Activated CD4-positive, alpha-beta T cell treated with anti-CD3 and anti-CD28 coated beads, Interleukin-2, amount 10 ng/mL, durations not matched to agents 7 days and 5 days (primary cell): ENCODE results near the gene HAPLN2. TPM values are rescaled to one million over a fixed set of nuclear protein-coding genes. Genes with fewer than 3 reads are reported as not detected.

Experiments
- CTCF ChIA-PET: fragments of 350-600 bp; sonication (Branson Sonifier 250); formaldehyde crosslinking; loops from one replicate; lab custom pipeline; 2021; ENCODE audit warnings: antibody characterized with exemption; lab: Charles Lee
- POLR2A ChIA-PET: fragments of 350-600 bp; sonication (Branson Sonifier 250); formaldehyde crosslinking; loops from one replicate; lab custom pipeline; 2021; ENCODE audit warnings: antibody characterized with exemption; lab: Charles Lee
- DNase-seq: peaks from one replicate; pipeline ENCODE4 v3.0.0-alpha.2; 2020
- H3K27ac Mint-ChIP-seq: one replicate; pipeline ENCODE4 v1.8.0; 2021; ENCODE audit warnings: mild to moderate bottlenecking, moderate library complexity, mixed read lengths
- H3K27me3 Mint-ChIP-seq: one replicate; pipeline ENCODE4 v1.8.0; 2021; ENCODE audit warnings: mixed read lengths
- H3K36me3 Mint-ChIP-seq: one replicate; pipeline ENCODE4 v1.8.0; 2021; ENCODE audit warnings: low read depth, mixed read lengths
- H3K4me1 Mint-ChIP-seq: one replicate; pipeline ENCODE4 v1.8.0; 2021; ENCODE audit warnings: mixed read lengths
- H3K4me3 Mint-ChIP-seq: one replicate; pipeline ENCODE4 v1.8.0; 2021; ENCODE audit warnings: mild to moderate bottlenecking, moderate library complexity, mixed read lengths
- H3K9me3 Mint-ChIP-seq: one replicate; pipeline ENCODE4 v1.8.0; 2021; ENCODE audit warnings: mixed read lengths
- total RNA-seq, 2 experiments: library from RNA; stranded (reverse); gene quantifications; one replicate each; pipeline ENCODE4 v1.2.3, GENCODE V29; 2021

HAPLN2 gene
- total RNA-seq, 2 experiments from 2014 or later: 0.62 TPM; not detected in 1

DNA sequence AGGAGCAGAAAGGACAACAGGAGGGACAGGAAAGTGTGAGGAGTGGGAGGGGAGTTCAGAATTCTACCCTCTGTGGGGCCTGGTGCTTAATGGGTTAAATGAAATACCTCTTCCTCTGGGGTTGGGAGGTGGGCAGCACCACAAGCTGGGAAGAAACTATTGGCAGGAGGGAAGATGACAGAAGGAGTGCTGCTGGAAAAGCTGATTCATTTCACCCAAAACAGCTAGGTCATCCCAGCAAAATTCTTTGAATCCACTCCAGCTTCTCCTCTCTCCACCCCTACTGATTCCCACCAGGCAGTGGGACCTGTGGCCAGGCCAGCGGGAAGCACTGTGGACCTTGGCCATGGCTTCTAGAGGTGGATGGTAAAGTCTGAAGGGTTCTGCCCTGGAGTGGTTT lies 35.5 kb downstream of the HAPLN2 start:
- no peak overlapping the region for H3K27ac Mint-ChIP-seq
- POLR2A ChIA-PET: no interaction called here

DNA sequence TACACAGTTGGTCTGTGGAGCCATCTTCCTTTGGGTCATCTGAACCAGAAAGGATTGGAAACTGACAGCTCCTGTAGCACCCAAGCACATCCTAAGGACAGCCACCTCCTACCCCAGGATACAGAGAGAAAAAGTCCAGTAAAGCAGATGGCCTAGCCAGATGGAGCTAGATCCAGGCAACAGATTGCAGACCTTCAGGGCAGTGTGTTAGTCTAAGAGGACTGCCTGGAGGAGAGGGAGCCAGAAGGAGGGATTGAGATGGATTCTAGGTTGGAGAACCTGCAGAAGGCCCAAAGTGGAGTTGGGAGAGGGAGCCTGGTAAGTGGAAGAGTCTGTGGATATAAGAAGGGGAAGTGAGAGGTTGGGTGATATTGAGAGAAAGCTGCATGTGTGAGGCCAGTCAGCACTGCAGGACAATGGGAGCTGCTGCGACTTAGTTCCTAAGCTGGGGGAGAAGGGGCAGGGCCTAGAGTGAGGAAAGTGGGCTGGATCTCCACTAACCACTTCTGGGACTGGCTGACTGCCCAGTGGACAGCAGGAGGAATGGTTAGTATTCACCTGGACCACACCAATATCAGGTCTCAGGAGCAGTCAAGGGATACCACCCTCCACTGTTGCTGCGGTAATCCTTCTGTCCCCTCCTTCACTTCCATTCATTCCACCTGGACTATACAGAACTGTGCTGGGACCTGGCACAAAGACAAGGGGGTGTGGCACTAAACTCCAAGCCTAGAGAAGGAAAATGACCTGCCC lies 36.1 kb downstream of the HAPLN2 start:
- Mint-ChIP-seq H3K27me3 (peaks cover 58% of the 10 kb centered on the region), H3K9me3 (no peaks in the 10 kb centered on the region), H3K36me3 (no peaks in the 10 kb centered on the region), H3K4me1 (peaks cover 32% of the 10 kb centered on the region), H3K4me3 (no peak overlapping the region), H3K27ac (no peak overlapping the region)
- DNase-seq: no peak
- CTCF ChIA-PET: interaction anchor here (1.0 to 4.7 kb wide), 7 partner anchors 11 to 209 kb away, joined by 3 to 30 read pairs (median 5); no protein-coding TSS in a partner anchor
- POLR2A ChIA-PET: no interaction called here

More for the DNA sequence above, 35.5 kb downstream of the HAPLN2 start:
- CTCF ChIA-PET: interaction anchor here (1.0 to 4.7 kb wide), 5 partner anchors 10 to 209 kb away, joined by 3 to 30 read pairs (median 4); no protein-coding TSS in a partner anchor
- Mint-ChIP-seq H3K27me3 (peaks cover 63% of the 10 kb centered on the region), H3K36me3 (no peaks in the 10 kb centered on the region), H3K9me3 (no peaks in the 10 kb centered on the region), H3K4me3 (no peak overlapping the region), H3K4me1 (peaks cover 26% of the 10 kb centered on the region)
- no peak for DNase-seq

DNA sequence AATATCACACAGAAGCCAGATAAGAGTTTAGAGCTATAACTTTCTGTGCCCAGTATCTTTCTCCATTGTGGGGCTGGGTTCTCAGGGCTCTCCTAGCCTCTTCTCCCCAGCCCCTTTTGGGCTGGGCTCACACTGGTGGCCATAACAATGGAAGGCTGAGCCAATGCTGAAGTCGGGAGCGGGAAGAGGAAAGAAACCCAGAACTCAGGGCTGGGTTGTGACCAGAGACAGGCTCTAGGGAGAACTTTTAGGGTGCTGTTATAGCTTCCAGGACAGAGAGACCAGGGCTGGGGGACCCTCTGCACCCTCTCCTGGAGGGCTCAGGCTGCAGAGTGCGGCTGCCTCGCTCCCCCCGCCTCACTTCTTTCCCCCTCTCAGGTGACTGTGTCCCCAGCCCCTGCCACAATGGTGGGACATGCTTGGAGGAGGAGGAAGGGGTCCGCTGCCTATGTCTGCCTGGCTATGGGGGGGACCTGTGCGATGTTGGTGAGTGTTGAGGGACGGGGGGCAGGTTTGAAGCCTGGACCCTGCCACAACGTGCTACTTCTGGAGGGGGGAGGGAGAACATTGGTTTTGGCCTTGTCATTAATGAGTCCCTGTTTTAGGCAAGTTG lies 36.8 kb downstream of the HAPLN2 start:
- Mint-ChIP-seq H3K9me3 (no peaks in the 10 kb centered on the region), H3K4me1 (peaks cover 39% of the 10 kb centered on the region), H3K4me3 (no peak overlapping the region), H3K27me3 (peaks cover 53% of the 10 kb centered on the region), H3K36me3 (no peaks in the 10 kb centered on the region), H3K27ac (no peak overlapping the region)
- no peak for DNase-seq
- POLR2A ChIA-PET: no interaction called here
- CTCF ChIA-PET: interaction anchor here (1.0 to 4.7 kb wide), 5 partner anchors 13 to 34 kb away, joined by 3 to 30 read pairs (median 6); partner anchors contain the start of gene BCAN

DNA sequence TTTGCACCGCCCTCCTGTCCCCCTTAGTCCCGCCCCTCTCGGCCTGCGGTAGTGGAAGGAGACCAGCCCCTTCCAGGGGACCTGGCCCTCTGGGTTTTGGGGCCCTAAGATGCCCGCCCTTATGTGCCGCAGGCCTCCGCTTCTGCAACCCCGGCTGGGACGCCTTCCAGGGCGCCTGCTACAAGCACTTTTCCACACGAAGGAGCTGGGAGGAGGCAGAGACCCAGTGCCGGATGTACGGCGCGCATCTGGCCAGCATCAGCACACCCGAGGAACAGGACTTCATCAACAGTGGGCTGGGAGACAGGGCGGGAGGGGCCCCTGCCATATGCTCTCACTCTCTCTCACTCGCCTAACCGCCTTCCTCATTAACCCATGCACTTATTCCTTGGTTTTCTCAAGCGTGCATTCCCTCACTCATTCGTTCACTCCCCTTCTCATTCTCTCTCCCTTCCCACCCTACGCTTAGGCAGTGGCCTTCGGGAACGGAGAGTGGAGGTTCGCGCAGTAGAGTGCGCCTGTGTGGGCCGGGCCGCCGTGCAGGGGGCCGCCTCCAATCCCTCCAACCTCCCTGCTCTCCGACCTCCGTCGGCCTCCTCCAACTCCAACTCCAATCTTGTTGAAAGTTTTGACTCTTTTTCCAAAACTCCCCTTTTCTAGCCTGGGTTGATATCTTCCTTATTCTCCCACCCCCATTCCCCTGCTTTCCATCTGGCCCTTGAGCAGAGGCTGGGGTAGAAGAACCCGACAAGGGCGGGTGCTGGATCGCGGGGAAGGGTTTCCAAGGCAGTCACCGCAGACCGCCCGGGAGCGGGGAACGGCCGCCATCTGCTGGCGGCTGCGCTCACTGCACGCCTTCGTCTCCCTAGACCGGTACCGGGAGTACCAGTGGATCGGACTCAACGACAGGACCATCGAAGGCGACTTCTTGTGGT lies 37.9 kb downstream of the HAPLN2 start:
- Mint-ChIP-seq H3K9me3 (no peaks in the 10 kb centered on the region), H3K4me3 (no peak overlapping the region), H3K4me1 (peaks cover 49% of the 10 kb centered on the region), H3K36me3 (no peaks in the 10 kb centered on the region), H3K27ac (no peak overlapping the region), H3K27me3 (peaks cover 49% of the 10 kb centered on the region)
- ChIA-PET CTCF (interaction anchor here (0.9 to 6.6 kb wide), 14 partner anchors 8 to 224 kb away, joined by 3 to 54 read pairs (median 4); partner anchors contain the start of genes BCAN, ISG20L2 and METTL25B), POLR2A (no interaction called here)
- DNase-seq: peak; percentile 69

DNA sequence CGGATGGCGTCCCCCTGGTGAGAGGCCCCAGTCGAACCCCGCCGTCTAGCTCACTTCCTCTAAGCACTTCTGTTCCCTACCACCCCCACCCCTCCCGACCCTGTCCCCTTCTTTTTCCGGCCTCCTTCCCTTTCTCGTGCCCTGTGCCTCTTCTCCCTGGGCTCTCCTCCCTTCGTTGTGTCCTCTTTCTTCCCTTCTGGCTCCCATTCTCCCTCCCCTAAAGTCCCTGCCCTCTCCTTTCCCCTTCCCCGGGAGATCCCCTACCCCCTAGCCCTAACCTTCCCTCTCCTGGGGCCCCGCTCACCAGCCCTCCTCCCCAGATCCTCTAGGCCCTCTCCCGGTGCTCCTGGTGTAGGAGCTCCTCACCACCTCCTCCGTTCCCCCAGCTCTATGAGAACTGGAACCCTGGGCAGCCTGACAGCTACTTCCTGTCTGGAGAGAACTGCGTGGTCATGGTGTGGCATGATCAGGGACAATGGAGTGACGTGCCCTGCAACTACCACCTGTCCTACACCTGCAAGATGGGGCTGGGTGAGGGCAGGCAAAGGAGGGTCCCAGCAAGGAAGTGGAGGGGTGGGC lies 38.6 kb downstream of the HAPLN2 start:
- CTCF ChIA-PET: interaction anchor here (0.9 to 6.6 kb wide), 12 partner anchors 9 to 224 kb away, joined by 3 to 54 read pairs (median 4); partner anchors contain the start of genes BCAN, ISG20L2 and METTL25B
- H3K27ac Mint-ChIP-seq: no peak overlapping the region
- no peak for DNase-seq
- no peaks in the 10 kb centered on the region for H3K36me3 Mint-ChIP-seq
- peaks cover 55% of the 10 kb centered on the region for H3K4me1 Mint-ChIP-seq
- H3K9me3 Mint-ChIP-seq: no peaks in the 10 kb centered on the region
- H3K27me3 Mint-ChIP-seq: peaks cover 47% of the 10 kb centered on the region
- H3K4me3 Mint-ChIP-seq: no peak overlapping the region
- POLR2A ChIA-PET: no interaction called here

DNA sequence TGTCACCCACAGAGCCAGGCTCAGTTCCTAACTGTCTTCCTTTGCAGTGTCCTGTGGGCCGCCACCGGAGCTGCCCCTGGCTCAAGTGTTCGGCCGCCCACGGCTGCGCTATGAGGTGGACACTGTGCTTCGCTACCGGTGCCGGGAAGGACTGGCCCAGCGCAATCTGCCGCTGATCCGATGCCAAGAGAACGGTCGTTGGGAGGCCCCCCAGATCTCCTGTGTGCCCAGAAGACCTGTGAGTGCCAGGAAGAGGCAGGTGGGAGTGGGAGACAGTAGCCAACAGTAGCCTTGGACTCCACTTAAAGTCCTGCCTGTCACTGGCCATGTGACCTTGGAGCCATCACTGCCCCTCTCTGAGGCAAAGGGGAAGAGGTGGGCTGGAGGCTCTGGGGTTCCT lies 39.3 kb downstream of the HAPLN2 start:
- no peak for DNase-seq
- peaks cover 57% of the 10 kb centered on the region for H3K4me1 Mint-ChIP-seq
- no peak overlapping the region for H3K27ac Mint-ChIP-seq
- POLR2A ChIA-PET: no interaction called here
- CTCF ChIA-PET: interaction anchor here (0.9 to 6.6 kb wide), 13 partner anchors 10 to 225 kb away, joined by 3 to 54 read pairs (median 4); partner anchors contain the start of genes BCAN, ISG20L2, METTL25B and NES
- H3K36me3 Mint-ChIP-seq: no peaks in the 10 kb centered on the region
- no peaks in the 10 kb centered on the region for H3K9me3 Mint-ChIP-seq
- H3K27me3 Mint-ChIP-seq: peaks cover 47% of the 10 kb centered on the region
- no peak overlapping the region for H3K4me3 Mint-ChIP-seq

DNA sequence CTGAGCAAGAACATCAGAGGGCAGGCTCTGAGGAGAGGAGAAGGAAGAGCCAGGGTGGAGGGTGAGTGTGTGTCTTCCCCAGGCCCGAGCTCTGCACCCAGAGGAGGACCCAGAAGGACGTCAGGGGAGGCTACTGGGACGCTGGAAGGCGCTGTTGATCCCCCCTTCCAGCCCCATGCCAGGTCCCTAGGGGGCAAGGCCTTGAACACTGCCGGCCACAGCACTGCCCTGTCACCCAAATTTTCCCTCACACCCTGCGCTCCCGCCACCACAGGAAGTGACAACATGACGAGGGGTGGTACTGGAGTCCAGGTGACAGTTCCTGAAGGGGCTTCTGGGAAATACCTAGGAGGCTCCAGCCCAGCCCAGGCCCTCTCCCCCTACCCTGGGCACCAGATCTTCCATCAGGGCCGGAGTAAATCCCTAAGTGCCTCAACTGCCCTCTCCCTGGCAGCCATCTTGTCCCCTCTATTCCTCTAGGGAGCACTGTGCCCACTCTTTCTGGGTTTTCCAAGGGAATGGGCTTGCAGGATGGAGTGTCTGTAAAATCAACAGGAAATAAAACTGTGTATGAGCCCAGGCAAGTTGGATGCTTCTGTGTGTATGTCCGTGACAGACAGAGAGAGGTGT lies 39.8 kb downstream of the HAPLN2 start:
- Mint-ChIP-seq H3K36me3 (no peaks in the 10 kb centered on the region), H3K27ac (no peak overlapping the region), H3K4me3 (no peak overlapping the region), H3K9me3 (no peaks in the 10 kb centered on the region), H3K27me3 (peaks cover 42% of the 10 kb centered on the region), H3K4me1 (peaks cover 57% of the 10 kb centered on the region)
- POLR2A ChIA-PET: no interaction called here
- CTCF ChIA-PET: interaction anchor here (0.6 to 6.6 kb wide), 21 partner anchors 9 to 201 kb away, joined by 3 to 54 read pairs (median 7); partner anchors contain the start of genes BCAN, CRABP2, ISG20L2 and METTL25B
- DNase-seq: no peak

DNA sequence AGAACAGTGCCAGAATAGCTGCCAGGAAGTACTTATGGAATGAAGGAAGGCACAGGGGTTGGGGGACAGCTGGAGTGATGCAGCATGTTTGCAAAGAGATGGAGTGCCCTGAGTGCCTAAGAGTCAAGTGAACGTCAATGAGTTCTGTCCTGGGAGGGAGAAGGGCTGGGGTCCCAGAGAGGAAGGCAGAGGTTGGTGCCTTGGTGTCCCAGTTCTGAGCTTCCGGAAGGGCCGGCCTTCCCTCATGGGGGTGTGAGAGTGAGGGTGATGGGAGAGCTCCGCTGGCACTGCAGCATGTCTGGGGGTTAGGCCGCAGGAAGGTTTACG lies 40.4 kb downstream of the HAPLN2 start:
- Mint-ChIP-seq H3K27ac (no peak overlapping the region), H3K4me1 (peaks cover 60% of the 10 kb centered on the region)
- POLR2A ChIA-PET: no interaction called here

DNA sequence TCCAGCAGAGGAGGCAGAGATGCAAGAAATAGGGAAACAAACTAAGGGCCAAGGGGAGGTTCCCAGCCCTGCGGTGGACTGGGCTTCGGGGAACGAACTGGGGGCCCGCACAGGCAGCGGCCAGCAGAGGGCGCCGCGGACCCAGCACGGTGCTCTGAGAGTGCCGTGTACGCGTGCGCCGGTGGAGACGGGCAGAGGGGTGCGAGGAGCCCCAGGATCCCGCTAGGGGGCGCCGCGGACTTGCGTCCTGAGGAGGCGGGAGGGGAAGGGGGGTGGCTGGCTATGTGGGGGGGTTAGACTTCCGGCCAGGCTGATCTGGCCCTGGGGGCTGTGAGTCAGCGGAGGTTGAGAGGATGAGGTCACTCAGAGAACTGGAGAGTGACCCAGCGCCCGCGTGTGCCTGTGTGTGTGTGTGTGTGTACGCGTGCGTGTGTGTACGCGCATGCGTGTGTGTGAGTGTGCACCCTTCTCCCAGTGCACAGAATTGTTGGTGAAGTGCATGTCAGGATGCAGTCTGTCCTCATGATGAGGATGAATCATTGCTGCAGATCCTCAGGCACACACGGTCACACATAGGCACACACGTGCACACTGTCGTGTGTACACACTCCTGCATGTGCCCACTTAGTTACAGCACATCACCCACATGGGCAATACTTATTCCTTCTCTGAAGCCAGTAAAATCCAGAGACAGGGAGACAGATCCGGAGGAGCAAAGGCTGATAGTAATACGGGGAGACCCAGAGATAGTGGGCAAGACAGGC lies 41.0 kb downstream of the HAPLN2 start:
- DNase-seq: peak; percentile 92
- H3K36me3 Mint-ChIP-seq: no peaks in the 10 kb centered on the region
- peaks cover 35% of the 10 kb centered on the region for H3K27me3 Mint-ChIP-seq
- POLR2A ChIA-PET: no interaction called here
- H3K4me1 Mint-ChIP-seq: peaks cover 61% of the 10 kb centered on the region
- CTCF ChIA-PET: interaction anchor here (0.6 to 6.6 kb wide), 32 partner anchors 10 to 202 kb away, joined by 3 to 54 read pairs (median 5); partner anchors contain the start of genes BCAN, CRABP2, ISG20L2 and METTL25B
- peak overlapping the region; percentile 73 for H3K4me3 Mint-ChIP-seq
- peak overlapping the region; percentile 82 for H3K27ac Mint-ChIP-seq
- H3K9me3 Mint-ChIP-seq: no peaks in the 10 kb centered on the region

More for the DNA sequence above, 40.4 kb downstream of the HAPLN2 start:
- Mint-ChIP-seq H3K4me3 (peak overlapping the region; percentile 73), H3K9me3 (no peaks in the 10 kb centered on the region), H3K36me3 (no peaks in the 10 kb centered on the region), H3K27me3 (peaks cover 38% of the 10 kb centered on the region)
- no peak for DNase-seq
- CTCF ChIA-PET: interaction anchor here (0.6 to 6.6 kb wide), 21 partner anchors 9 to 202 kb away, joined by 3 to 54 read pairs (median 7); partner anchors contain the start of genes BCAN, CRABP2, ISG20L2 and METTL25B

DNA sequence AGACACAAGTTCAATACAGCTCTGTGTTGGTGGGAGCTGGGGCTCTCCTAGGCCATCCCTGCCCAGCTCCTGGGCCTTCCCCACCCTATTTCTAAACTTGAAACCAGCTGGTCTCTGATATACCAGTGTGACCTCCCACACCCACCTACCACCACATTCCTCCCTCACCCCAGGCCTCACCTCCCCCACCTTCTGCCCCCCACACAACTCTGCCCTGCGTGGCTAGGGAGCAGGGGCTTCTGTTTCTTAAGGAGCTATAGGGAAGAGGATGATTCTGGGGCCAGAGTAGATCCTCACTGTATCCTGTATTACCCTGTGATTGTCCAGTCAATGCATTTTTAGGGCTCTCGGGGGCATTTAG lies 41.5 kb downstream of the HAPLN2 start:
- no peaks in the 10 kb centered on the region for H3K36me3 Mint-ChIP-seq
- peak overlapping the region; percentile 73 for H3K4me3 Mint-ChIP-seq
- POLR2A ChIA-PET: interaction anchor here (0.6 kb wide), 1 partner anchor 49 kb away, joined by 4 read pairs; no protein-coding TSS in a partner anchor

More for the DNA sequence above, 41.5 kb downstream of the HAPLN2 start:
- Mint-ChIP-seq H3K4me1 (peaks cover 66% of the 10 kb centered on the region), H3K9me3 (no peaks in the 10 kb centered on the region), H3K27me3 (peaks cover 34% of the 10 kb centered on the region), H3K27ac (peak overlapping the region; percentile 82)
- CTCF ChIA-PET: interaction anchor here (0.7 to 6.6 kb wide), 27 partner anchors 9 to 215 kb away, joined by 3 to 54 read pairs (median 5); partner anchors contain the start of genes BCAN, CRABP2, ISG20L2 and METTL25B
- DNase-seq: no peak
